Stimulated activated CD4-positive, alpha-beta T cell treated with anti-CD3 and anti-CD28 coated beads, Interleukin-1b, Interleukin-23, amount 100 ng/mL, for 4 hours (primary cell): Measurements from ENCODE around the gene CALHM3.

Source experiments
- DNase-seq, 2 donors: peaks; one replicate each; pipeline ENCODE4 v3.0.0-alpha.2; 2020; ENCODE audit warnings: low read depth in 2 of 2

CALHM3 gene

DNA sequence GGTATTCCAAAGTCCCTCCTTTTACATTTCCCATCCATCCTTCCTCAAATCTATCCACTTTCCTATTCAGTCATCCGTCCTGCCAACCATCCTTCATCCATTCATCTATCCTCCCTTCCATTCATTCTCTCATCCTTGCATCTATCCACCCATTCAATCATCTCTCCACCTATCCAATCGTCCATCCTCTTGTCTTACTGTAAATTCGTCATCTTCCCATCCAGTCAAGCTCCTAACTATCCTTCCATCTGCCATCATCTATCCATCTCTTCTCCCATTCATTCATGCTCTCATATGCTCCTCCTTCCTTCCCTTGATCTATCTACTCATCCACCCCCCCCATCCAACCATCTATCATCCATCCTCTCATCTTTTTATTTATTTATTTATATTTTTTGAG is 5.0 kb downstream of the CALHM3 start:
- DNase-seq = no peak

DNA sequence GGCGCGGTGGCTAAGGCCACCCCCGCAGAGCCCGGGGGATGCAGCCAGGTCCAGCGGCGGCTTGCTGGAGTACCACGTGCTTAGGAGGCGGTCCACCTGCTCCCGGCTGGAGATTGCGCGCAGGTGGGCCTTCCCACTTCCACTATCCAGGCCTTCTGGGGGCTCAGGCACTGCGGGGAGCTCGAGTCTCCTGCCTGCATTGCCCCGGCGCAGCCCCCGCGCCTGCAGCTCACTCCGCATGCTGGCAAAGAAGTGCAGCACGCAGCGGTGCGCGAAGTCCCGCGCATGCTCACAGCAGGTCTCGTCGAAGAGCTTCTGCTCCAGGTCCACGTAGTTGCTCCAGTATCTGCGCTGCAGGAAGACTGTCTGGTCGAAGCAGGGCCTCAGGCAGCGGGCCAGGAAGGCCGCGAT is 5.8 kb downstream of the CALHM3 start:
- DNase-seq = no peak

DNA sequence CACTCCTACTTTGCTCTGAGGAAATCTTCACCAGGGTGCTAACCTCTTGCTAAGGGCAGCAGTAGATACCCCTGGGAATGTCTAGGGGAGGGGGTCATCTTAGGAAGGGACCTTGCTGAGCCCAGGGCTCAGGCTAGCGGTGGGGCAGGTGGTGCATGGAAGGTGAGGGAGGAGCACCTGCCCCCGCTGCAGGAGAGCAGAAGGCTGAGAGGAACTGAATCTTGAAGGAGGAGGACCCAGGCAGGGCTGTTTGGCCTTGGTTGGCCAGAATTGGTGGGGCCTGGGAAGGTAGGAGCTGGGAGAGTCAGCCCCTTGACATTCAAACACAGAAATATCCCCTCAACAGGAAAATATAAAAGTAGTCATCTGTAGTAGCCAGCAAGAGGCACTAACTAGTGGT is 7.0 kb downstream of the CALHM3 start:
- DNase-seq = no peak

DNA sequence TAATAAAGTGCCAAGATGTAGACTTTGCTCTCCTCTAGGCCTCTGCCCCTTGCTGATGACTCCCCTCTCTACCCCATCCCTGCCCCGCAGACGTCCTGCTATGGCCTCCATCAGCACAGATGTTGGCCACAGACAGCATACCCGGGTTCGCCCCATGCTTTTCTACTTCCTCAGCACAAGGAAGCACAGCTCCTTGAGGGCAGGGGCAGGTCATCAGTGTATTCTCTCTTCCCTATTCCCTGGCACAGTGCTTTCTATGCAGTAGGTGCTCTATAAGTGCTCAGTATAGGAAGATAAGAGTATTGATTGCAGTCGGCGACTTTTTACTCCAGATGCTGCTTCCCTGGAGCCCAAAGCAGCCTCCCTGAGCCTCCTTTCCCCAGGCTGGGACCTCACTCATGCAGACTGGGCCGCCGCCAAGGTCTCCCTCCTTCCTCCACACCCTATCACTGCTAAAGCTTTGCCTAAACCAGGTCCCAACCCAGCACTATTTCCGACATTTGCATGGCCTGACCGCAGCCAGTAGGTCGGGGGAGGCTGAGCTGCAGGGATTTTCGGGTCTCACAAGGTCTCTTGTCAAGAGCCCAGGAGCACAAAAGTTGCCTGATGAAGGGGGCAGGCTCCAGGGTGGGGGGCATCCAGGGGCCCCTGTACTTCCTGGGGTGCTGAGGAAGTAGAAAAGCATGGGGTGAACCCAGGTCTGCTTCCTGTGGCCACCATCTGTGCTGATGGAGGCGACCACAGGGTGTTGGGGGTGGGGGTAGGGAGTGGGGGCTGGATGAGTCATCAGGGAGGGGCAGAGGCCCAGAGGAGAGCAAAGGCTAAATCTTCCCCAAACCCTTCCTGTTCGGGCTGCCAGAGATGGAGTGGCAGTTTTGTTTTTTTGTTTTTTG is 8.0 kb downstream of the CALHM3 start:
- peak; percentile 20 to 34 for DNase-seq

DNA sequence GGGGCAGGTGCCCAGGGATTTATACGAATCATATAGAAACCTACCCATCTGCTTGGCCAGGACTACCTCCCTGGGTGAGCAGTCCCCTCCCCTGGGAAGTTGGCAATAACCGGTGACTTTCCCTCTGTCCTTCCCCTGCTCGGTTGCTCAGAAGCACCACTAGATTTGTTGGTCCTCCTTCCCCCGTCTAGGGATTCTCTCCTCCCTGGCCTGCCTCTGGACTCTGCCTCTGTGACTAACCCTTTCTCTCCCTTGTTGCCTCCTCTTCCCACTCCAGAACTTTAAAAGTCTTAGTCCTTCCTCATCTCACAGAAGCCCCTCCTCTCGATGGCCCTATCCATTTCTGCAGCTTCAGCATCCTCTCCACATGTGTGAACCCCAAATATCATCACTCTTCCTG is 9.8 kb downstream of the CALHM3 start:
- DNase-seq = no peak

DNA sequence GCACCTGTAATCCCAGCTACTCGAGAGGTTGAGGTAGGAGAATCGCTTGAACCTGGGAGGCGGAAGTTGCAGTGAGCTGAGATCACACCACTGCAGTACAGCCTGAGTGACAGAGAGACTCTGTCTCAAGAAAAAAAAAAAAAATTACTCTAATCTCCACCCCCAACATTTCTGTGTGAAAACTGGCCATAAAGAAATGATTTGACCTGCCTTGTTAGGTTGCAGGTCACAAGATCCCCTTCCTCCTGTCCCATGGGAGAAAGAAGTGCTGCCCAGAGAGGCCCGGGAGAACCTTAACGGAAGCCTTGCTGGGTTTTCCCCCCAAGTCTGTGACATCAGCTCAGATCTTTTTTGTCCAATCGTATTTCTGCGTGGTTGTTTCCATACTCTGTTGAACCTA is 11.6 kb downstream of the CALHM3 start:
- DNase-seq = no peak

DNA sequence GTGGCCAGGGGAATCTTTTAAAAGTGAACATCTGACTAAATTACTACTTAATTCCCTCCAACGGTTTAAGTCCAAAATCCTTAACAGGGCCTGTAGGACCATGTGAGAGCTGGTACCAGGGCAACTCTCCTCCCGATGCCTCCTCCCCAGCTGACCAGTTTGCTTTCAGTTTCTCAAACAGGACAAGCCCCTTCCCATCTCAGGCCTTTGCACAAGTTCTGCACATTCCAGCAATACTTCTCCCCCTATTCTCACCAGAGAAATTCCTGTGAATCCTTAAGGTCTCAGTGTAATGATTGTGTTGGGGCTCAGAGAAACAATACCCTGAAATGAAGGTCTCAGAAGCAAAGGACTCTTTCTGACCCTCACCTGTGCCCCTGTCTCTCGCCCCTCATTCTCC is 12.3 kb downstream of the CALHM3 start:
- no peak for DNase-seq

DNA sequence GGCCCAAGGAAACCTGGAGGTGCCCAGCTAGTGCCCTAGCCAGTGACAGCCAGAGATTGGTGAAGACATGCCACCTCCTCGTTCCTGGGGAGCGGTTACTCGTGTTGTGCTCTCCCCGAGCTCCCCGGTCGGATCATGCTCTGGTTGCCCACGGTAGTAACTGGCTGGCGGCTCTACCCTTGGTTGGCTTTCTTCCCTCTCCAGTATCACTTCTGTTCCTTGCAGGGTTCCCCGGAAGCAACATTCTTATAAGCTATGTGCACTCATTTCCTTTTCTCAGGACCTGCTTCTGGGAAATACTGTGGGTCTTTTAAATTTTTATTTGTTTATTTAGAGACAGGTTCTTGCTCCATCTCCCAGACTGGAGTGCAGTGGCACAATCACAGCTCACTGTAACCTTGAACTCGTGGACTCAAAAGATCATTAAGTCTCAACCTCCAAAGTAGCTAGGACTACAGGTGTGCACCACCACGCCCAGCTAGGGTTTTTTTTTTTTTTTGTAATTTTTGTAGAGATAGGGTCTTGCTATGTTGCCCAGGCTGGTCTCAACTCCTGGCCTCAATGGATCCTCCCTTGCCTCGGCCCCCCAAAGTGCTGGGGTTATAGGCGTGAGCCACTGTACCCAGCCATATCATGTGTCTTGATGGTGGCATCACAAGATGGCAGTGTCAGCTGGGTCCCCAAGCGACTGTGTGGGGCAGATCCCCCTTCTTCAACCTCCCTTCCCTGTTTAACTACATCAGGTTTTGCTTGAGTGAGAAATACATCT is 13.4 kb downstream of the CALHM3 start:
- DNase-seq = no peak

DNA sequence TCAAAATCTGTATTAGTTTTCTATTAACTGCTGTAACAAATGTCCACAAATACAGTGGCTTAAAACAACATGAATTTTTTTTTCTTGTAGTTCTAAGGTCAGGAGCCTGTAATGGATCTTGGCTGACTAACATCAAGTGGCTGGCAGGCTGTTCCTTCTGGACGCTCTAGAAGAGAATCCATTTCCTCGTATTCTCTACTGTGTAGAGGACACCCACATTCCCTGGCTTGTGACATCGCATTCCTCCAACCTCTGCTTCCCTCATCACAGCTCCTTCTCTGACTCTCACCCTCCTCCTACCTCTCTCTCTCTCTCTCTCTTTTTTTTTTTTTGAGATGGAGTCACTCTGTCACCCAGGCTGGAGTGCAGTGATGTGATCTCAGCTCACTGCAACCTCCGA is 15.5 kb downstream of the CALHM3 start:
- no peak for DNase-seq

DNA sequence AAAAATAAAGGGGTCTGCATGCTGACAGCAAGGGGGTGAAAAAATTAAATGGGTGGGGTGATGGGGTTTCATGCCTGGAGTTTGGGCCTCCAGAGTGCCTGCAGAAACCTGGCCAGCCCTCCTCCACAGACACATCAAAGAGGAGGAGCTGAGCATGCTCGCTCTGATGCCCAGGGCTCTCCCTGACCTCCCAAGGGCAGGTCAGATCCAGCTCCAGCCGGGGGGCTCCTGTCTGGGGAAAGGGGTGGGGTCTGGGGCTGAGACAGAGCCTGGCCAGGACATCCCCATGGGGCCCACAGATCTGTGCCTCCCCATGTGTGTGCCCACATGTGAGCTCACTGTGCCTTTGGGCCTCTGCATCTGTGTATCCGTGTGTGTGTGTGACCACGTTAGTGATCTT is 19.4 kb downstream of the CALHM3 start:
- DNase-seq = no peak

DNA sequence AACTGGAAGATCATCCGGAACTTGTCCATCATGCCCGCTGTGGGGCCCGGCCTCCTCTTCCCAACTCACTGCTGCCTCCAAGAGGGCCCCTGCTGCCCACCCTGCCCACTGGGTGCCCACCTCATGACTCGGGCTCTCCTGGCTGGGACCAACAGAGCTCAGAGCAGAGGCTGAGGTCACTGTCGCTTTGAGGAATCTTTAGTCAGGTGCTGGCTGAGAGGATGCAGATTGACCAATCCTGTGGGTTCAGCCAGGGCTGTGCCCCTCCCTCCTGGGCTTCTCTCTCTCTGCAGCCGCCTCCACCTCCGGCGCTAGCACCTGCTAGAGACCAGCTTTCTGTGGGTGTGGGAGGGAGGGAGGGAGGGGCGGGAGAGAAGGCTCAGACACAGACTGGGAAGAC is 20.3 kb downstream of the CALHM3 start, which contains the start of gene CALHM1:
Gene CALHM1 (minus strand): TSS at position 181 of the 400 bp plus-strand sequence. CDS start 149 bp downstream, at position 32.
- no peak for DNase-seq

DNA sequence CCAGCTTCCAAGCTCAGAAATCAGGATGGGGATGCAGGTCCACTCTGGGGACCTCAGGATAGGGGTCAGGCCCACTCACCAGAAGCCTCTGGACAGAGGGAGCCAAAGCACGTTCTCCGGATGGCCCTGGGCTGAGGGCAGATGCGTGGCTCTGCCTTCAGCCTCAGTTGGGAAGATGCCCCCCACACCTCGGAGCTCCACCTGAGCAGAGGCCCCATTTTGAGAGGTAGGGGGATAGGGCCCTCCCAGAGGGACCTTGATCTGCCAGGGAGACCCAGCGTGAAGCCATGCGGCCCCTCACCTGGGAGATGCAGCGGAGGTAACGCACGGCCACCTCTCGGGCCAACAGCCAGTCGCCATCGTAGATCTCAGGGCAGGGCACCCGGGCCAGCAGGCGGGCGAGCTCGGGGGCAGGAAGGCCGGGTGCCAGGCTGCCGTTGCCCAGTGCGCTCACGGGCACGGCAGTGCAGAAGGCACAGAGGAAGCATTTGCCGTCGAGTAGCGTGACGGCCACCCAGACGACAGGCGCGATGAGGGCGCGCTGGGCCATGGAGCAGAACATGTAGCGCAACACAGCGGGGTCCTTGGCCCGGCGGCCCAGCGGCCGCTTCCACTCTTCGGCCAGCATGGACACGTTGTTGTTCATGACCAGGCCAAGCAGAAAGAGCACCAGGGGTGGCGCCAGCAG is 21.0 kb downstream of the CALHM3 start:
- DNase-seq = no peak

DNA sequence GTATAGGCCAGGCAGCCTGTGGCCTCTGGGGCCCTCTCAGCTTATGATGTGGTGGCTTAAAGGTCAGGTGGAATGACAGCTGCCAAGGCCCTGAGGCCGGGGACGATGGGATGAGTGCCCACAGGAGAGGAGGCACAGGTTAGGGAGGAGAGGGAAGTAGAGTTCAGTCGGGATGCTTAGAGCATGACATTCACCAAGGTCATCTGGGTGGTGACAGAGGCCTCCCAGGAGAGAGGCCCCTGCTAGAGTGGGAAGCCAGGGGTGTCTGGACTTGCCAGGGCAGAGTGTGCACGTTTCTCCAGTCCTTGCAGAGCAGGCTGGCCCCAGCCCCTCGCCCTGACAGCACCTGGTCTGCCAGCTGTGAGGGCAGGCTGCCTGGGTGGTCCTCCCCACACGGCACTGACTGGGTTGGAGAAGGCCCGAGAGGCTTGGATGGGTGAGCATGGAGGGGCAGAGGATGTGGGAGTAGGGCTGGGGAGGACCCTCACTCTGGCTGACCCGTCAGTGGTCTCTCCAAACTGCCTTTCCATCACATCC is 21.8 kb downstream of the CALHM3 start:
- DNase-seq = no peak

DNA sequence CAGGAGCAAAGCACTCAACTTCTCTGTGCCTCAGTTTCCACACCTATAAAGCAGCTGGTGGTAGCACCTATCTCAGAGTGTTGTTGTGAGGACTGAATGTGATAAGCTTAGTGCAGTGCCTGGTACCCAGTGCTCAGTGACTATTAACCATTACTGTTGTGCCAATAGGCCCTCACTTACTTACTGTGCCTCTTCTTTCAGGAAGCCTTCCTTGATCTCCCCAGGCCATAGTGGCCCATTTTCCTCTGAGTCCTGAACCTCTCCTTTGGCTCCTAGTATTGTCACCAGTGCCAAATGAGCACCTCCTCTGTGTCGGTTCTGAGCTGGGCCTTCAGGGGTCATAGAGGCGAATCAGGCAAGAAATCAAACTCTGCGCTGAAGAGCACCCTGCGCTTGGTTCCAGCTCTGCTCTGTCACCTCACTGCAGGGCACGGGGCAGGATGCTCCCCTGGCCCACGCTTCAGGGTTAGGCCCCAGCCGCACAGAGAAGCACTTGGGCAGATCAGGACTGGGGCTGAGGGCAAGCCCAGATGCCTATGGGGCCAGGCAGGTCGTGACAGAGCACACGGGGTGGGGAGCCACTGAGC is 22.9 kb downstream of the CALHM3 start:
- no peak for DNase-seq

DNA sequence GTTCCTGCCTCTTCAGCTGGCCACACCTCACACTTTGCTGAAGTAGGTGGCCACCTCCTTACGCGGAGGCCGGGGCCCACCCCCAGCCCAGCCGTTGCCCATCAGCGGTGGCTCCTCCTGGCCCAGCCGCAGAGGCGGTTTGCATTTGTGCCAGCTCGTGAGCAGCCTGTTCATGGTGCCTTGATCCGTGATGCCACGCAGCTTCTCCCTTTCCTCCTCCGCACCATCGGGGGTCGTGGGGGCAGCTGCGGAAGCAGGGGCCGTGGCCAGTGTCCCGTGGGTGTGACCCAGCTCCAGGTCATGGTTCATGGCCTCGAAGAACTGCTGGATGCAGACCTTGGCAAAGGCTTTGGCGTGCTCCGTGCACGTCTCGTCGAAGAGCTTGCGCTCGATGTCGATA is 23.8 kb downstream of the CALHM3 start:
- no peak for DNase-seq

DNA sequence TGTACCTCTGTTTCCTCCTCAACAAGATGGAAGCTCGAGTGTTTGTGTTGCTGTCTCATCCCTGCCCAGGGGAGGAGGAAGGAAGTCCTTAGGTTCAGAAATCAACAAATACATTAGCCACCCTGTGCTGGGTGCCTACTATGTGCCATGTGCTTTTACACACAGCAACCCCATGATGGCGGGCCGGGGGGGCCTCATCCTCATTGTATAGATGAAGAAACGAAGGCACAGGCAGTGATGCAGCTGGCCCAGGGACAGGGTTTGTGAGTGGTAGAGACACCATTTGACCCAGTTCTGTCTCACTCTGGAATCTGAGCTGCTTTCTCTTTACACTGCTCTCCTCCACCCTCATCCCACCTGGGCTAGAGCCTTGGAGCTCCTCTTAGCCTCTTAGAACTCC is 25.0 kb downstream of the CALHM3 start:
- DNase-seq = no peak

DNA sequence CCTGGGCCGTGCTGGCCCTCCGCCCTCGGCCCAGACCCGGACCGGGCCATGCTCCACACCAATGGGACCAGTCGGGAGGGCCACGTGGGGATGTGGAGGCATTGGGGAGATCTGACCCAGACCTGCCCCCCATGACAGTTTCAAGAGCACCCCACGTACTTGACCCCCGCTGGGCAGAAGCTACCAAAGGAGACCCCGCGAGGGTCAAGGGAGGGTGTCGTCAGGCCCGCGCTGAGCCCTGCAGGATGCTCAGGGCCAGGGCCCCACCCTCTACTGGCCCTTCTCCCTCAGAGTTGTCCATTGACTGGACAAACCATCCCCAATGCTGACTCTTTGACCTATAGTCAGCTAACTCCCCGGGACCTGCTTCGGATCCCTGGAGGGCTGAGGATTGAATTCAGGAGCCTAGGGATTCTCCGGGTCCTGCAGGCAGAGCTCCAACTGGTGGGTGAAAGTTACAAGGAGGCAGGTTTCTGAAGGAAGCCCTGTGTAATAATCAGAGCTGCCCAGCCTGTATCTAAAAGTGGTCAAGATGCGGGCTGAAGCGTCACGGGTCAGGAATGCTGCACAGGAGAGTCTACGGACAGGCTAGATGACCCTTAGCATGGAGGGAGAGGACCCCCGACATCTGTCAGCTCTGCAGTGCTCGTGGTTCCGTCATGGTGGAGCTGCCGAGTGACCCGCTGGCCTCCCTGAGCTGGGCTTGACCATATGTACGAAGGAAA is 26.4 kb downstream of the CALHM3 start:
- no peak for DNase-seq

DNA sequence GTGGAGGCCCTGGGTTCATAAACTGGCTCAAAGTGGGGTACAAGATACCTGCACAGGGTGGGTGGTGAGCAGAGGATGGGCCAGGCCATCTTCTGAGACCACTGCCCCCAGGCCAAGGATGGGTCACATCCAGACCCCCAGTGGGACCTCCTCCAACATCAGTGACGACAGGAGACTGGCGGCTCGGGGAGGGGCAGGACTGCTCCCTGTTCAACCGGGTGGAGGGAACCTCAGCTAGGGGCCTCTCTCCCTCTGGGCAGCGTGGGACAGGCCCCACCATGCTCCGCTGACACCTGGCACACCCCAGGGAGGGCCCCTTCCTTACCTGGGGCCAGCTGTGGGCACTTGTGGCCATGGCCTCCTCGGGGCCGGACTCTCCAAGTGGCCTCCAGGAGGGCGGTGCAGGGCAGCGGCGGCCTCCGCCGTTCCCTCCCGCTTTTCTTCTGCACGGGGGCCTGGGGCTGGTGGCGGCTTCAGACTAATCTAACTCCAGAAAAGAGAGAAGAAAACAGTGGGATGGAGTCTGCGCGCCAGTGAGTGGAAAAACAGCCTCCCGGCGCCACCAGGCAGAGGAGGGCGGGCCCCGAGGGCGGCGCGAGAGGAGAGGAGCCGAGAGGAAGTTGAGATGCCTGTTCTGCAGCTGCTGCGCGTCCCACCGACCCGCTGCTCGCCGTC is 27.1 kb downstream of the CALHM3 start, which contains the start of gene CALHM2:
Gene CALHM2 (minus strand): TSS at position 540 of the 675 bp plus-strand sequence. CDS start 2,429 bp downstream, outside the sequence.
- DNase-seq = peak; percentile 34 to 58

DNA sequence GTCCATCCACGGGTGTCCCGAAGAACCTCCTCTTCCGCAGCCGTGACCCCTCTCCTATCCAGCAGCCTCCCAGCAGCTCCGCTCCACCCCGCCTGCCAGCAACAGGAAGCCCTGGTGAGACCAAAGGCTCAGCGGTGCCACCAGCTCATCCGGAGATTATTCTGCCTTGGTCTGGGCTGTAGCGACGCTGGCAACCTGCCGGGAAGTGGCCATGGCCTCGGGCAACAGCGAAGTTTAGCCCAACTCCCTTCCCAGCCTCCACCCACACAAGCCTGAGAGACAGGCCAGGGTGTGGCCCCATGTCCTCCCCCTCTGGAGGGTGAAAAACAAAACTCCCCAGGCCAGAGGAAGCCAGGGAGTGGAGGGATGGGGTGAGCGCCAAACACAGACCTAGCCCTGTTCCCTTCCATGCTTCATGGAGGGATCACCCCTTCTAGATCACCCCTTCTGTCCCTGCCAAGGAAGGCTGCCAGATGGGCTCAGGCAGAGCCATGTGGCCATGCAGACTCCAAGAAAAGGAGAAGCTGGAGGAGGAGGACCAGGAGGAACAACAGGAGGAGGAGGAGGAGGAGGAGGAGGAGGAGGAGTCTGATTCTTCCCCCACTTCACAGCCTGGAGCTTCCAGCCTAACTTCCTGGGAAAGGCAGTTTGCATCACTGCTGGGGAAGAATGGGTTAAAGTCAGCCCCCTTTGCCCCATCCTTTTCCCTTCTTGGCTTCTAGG is 27.8 kb downstream of the CALHM3 start:
- peak in 1 of 2 donors; percentile 30 for DNase-seq
